Right lung (tissue), 5 donors: ENCODE data around the gene CCR7. TPM values are rescaled to one million over a fixed set of nuclear protein-coding genes. Genes with fewer than 3 reads are reported as not detected.

Experiments used
- DNase-seq, 2 donors: peaks; one replicate each; pipeline ENCODE4 v3.0.0-alpha.2; 2013
- polyA plus RNA-seq, 5 donors: library from polyadenylated mRNA; unstranded; fragments of 120-200 nt; gene quantifications; one replicate each; pipeline versions ENCODE4 v1.2.1 to v1.2.3, GENCODE V29; 2013; ENCODE audit warnings: inconsistent platforms in 1 of 5, low replicate concordance in 1 of 5; ENCODE audit not compliant: insufficient read length in 5 of 5, insufficient read depth in 1 of 5

CCR7 gene
- polyA plus RNA-seq, 5 donors = 0.37 to 0.76 (median 0.59) TPM

DNA sequence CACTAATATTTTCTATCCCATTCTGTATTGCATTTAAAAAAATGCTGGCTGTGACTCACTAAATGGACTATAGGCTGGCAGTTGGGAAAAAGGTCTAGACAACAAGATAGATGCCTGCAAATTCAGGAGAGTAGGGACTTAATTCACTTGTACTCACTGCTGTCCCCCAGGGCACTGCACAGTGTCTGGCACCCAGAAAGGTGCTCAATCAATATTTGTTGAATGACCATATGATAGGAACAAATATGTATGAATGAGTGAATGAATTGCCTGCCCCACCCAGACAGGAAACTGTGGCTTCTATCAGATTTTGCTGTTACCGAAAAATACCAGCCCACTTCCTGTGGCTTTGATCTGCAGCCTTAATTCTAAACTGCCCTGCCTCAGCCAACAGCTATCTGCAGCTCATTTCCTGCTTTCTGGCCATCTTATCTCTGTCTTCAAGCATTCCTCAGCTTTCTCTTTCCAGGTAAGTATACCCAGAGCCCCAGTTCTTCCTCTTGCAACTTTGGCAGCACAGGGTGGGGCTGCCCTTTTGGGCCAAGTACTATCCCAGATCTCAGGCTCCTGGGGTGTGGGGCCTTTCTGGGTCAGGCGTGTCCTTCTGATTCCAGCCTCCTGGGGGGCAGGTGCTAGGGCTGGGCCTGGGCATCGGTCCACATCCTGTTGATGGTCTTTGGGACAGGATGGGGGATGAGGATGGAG lies 48.5 kb downstream of the CCR7 start:
- no peak for DNase-seq

DNA sequence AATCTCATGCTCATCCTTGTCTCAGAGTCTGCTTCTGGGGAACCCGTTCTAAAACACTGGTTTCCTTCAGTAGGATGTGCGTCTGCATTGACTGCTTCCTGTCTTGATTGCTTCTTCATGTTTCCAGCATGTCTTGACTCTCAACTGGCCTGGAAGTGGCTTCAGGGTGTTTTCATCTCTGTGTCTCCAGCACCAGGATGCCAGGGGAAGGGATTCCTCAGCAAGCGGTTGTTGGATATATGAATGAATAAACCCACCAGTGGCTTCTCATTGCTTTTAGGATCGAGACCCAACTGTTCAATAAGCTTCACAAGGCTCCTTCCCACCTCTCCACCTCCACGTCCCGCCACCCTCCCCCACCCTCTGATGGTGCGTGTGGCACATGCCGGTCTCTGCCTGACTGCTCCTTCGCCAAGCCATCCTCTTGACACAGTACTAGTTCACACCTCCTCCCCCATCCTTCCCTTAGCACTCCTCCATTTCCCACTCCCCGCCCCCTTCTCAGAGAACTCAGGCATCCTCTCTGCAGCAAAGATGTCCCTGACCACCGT lies 49.7 kb downstream of the CCR7 start:
- DNase-seq = no peak

DNA sequence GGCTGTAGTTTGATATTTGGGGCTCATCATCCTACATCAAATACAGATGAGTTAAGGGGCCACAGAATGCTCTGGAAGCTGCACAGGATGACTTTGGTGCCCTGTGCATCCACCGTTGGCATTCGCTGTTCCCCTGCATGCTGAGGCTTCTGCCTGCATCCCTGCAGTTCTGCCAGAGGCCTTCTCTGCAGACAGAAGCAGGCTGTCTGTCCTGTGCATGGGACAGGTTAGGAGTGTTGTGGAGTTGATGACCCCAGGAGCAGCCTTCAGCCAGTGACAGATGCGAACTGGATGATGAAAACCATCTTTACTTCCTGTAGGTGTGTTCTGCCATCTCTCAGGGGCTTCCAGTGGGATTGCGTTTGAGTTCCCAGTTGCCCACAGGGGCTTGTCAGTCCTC lies 50.3 kb downstream of the CCR7 start:
- no peak for DNase-seq

DNA sequence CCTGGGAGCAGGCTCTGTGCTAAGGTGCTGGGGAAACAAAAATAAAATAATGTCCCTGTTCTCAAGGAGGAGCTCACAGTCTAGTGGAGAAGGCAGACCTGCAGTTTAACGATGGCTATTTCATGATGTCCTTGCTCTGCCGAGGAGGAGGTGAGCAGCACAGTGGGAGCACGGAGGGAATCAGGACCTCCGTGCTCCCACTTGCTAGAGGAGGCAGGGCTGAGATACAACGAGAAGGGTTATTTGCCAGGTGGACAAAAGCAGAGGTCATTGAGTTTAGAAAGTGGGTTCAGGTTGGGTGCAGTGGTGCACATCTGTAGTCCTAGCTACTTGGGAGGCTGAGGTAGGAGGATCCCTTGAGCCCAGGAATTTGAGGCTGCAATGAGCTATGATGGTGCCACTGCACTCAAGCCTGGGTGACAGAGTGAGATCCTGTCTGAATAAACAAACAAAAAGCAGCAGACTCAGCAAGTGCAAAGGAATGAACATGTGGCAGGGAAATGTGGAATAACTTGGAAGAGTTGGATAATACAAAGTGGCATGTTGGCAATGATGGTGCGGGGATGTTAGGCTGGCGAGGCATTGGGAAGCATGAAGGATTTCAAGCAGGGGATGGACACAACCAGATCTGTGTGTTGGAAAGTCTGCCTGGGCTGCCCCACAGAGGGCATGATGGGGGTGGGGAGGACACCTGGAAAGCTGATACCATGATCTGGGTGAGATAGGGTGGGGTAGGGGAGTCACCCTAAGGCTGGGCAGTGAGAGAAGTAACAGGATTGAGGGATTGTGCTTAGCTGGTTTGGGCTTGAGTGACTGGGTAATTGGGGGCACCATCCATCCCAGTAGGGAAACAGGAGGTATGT lies 51.0 kb downstream of the CCR7 start:
- DNase-seq = no peak

DNA sequence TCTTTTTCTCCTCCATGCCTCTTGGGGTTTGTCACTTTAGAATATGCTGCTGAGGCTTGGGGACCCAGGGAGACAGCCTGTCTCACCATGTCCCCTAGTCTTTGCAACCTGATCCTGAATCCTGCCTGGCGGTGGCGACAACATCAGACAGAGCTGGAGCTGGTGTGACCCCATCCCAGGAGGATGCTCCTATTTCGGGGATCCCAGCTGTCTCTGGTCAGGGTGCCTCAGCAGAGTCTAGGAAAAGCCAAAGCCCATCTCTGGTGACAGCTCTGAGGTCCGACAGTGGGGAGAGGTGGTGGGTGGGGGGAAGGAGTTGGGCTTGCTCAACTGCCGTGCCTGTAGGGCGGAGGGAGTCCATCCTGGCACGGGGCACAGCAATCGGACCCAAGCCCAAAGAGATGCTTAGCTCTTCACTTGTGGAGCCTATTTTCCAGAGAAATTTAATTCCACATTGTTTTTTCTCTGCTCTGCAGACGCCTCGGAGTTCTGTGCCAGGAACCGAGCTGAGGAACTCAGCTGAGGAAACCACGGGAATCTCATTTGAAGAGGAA lies 53.5 kb downstream of the CCR7 start:
- no peak for DNase-seq

DNA sequence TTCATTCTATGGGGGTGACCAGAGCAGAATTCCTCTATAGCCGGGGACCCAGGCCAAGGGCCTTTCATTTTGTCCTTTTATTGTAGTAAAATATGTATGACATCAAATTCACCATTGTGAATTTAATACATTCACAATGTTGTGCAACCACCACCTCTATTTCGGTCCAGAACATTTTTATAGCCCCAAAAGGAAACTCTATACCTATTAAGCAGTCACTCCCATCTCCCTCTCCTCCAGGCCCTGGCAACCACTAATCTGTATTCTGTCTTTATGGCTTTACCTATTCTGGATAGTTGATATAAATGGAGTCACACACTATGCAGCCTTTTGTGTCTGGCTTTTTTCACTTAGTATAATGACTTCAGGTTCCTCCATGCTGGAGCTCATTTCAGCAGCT lies 54.1 kb downstream of the CCR7 start:
- DNase-seq = no peak

DNA sequence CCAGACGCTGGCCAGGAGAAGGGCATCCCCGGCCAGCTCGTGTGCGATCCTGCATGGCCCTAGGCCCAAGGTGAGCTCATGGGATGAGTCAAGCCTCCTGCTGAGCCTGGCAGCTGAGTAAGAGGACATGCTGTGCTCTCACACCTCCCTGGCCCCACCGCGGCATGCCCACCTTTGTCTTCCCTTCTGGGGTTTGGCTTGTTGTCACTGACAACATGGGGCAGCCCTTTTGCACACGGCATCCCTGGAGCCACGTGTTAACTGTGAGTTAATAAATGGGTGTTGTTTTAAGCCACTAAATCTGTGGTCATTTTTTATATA lies 55.0 kb downstream of the CCR7 start:
- no peak for DNase-seq

DNA sequence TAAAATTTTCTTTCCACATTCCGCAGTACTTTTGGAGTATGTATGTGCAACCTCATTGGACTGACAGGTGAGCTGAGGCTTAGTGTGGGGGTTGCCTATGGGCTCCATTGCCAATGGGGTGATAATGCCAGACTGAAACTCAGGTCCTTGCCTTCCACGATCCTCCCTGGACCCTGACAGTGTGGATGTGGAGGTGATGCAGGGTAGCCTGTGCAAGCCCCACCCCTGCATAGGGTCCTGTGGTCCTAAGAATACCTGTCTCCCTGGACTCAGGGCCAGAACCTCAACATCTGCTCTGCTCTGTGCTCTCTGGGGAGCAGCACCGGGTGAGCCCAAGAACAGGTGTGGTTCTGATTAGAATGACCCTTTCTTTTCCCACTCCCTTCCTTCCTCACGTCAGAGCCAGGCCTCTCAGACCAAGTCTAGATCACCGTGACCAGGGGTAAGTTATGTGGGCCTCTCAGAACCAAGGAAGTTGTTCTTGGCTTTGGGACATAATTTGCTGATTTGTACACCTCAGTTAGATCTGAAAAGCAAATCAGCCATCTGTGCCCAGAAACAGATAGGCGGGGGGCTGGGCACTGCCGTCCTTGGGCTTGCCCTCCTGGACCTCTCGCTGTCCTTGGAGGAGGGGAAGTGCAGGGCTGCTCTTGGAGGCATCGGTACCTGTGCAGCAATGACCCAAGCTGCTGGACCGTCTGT lies 55.5 kb downstream of the CCR7 start:
- no peak for DNase-seq

DNA sequence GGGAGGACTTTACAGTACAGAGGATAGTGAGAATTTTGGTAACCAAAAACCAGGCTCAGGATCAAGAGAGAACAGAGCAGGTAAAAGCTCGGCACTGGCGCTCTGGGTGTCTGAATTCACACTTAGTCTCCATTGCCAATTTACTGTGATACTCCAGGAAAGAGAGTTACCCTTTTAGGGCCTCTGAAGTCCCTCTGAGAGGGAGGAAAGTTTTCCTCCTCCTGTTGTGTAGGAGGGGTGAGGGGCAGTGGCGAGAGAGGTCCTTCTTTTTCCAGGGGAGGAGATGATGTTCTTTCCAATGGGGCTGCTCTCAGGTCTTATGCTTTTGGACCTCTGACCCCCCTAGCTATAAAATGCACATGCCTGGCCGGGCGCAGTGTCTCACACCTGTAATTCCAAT lies 58.5 kb downstream of the CCR7 start:
- DNase-seq = no peak

Other genes with a start within 250 kb of the CCR7 start
- under 1 TPM in 1 of 5 donors, not detected in 4; 0.70 TPM for gene GJD3, start 200.7 kb downstream of the CCR7 start, polyA plus RNA-seq
- 100 to 1,000 TPM; 106 to 344 (median 189) TPM for gene TOP2A, start 147.6 kb downstream of the CCR7 start, polyA plus RNA-seq
- 100 to 1,000 TPM; 154 to 263 (median 207) TPM for gene IGFBP4, start 122.0 kb downstream of the CCR7 start, polyA plus RNA-seq
- gene TNS4, start 63.8 kb downstream of the CCR7 start, polyA plus RNA-seq = under 1 TPM; 0.05 to 0.28 (median 0.20) TPM
- gene SMARCE1, start 82.3 kb upstream of the CCR7 start, polyA plus RNA-seq = 100 to 1,000 TPM; 223 to 279 (median 246) TPM
- under 1 TPM; 0.33 to 0.80 (median 0.36) TPM for gene KRT222, start 99.7 kb upstream of the CCR7 start, polyA plus RNA-seq
- gene KRT24, start 138.3 kb upstream of the CCR7 start, polyA plus RNA-seq = under 1 TPM in 1 of 5 donors, not detected in 4; 0.10 TPM
- gene KRT25, start 189.9 kb upstream of the CCR7 start, polyA plus RNA-seq = not detected
- not detected for gene KRT26, start 206.7 kb upstream of the CCR7 start, polyA plus RNA-seq
- under 1 TPM in 4 of 5 donors, not detected in 1; 0.10 to 0.43 (median 0.34) TPM for gene KRT27, start 217.1 kb upstream of the CCR7 start, polyA plus RNA-seq
- gene KRT28, start 234.5 kb upstream of the CCR7 start, polyA plus RNA-seq = not detected